Liver (tissue), 9 donors: ENCODE measurements around the gene ACSL3. TPM values are rescaled to one million over a fixed set of nuclear protein-coding genes. Genes with fewer than 3 reads are reported as not detected.

Experiments used
- DNase-seq: peaks from one replicate; pipeline ENCODE4 v3.0.0-alpha.2; 2017; ENCODE audit warnings: low spot score
- H3K27ac ChIP-seq, 2 donors: one replicate each; pipeline ENCODE4 v1.7.0; 2013; ENCODE audit warnings: inconsistent platforms in 2 of 2, low read length in 2 of 2, control low read depth in 1 of 2, low read depth in 1 of 2, mild to moderate bottlenecking in 1 of 2
- H3K27me3 ChIP-seq, 4 donors: one replicate each; pipeline versions ENCODE4 v1.6.1 to v1.7.0; 2013; ENCODE audit warnings: low read length in 3 of 4, inconsistent platforms in 1 of 4, mild to moderate bottlenecking in 1 of 4, moderate library complexity in 1 of 4; ENCODE audit not compliant: control insufficient read depth in 4 of 4, insufficient read depth in 4 of 4
- H3K36me3 ChIP-seq, 4 donors: one replicate each; pipeline versions ENCODE4 v1.6.1 to v1.7.0; 2013; ENCODE audit warnings: low read length in 3 of 4, mild to moderate bottlenecking in 3 of 4, low read depth in 1 of 4, moderate library complexity in 1 of 4; ENCODE audit not compliant: control insufficient read depth in 4 of 4, insufficient read depth in 3 of 4
- H3K4me1 ChIP-seq, 4 donors: one replicate each; pipeline versions ENCODE4 v1.6.1 to v1.7.0; 2013; ENCODE audit warnings: low read length in 3 of 4, mild to moderate bottlenecking in 3 of 4, moderate library complexity in 1 of 4; ENCODE audit not compliant: control insufficient read depth in 4 of 4, insufficient read depth in 4 of 4
- H3K4me3 ChIP-seq, 3 donors: one replicate each; pipeline versions ENCODE4 v1.6.1 to v1.7.0; 2013; ENCODE audit warnings: low read length in 3 of 3, control low read depth in 1 of 3, low read depth in 1 of 3, mild to moderate bottlenecking in 1 of 3
- H3K9ac ChIP-seq, 2 donors: one replicate each; pipeline ENCODE4 v1.7.0; 2013; ENCODE audit warnings: low read length in 2 of 2, mild to moderate bottlenecking in 2 of 2, moderate library complexity in 2 of 2, control low read depth in 1 of 2, low read depth in 1 of 2
- H3K9me3 ChIP-seq, 4 donors: one replicate each; pipeline versions ENCODE4 v1.6.1 to v1.7.0; 2013; ENCODE audit warnings: low read length in 3 of 4; ENCODE audit not compliant: control insufficient read depth in 4 of 4
- EGR1 ChIP-seq, 2 donors: IDR thresholded peaks; 2 replicates each; pipeline ENCODE4 v1.6.1; 2016 to 2018; ENCODE audit warnings: antibody characterized with exemption in 2 of 2, low read depth in 2 of 2
- FOXA1 ChIP-seq: IDR thresholded peaks from 2 replicates; pipeline ENCODE4 v1.6.1; 2016; ENCODE audit warnings: antibody characterized with exemption
- FOXA2 ChIP-seq: IDR thresholded peaks from 2 replicates; pipeline ENCODE4 v1.6.1; 2016; ENCODE audit warnings: antibody characterized with exemption
- GABPA ChIP-seq, 2 donors: IDR thresholded peaks in 1 of 2; conservative IDR thresholded peaks in 1 of 2; 2 replicates each; pipeline ENCODE4 v1.6.1; 2016; ENCODE audit warnings: antibody characterized with exemption in 2 of 2, mild to moderate bottlenecking in 1 of 2, moderate library complexity in 1 of 2
- HNF4A ChIP-seq, 2 donors: conservative IDR thresholded peaks; 2 replicates each; pipeline ENCODE4 v1.6.1; 2016; ENCODE audit warnings: antibody characterized with exemption in 2 of 2, mild to moderate bottlenecking in 2 of 2
- HNF4G ChIP-seq: IDR thresholded peaks from 2 replicates; pipeline ENCODE4 v1.6.1; 2016; ENCODE audit warnings: antibody characterized with exemption
- JUND ChIP-seq, 2 donors: IDR thresholded peaks; 2 replicates each; pipeline ENCODE4 v1.6.1; 2016; ENCODE audit warnings: antibody characterized with exemption in 2 of 2
- NR2F2 ChIP-seq: IDR thresholded peaks from 2 replicates; pipeline ENCODE4 v1.6.1; 2016; ENCODE audit warnings: antibody characterized with exemption
- RAD21 ChIP-seq, 2 donors: IDR thresholded peaks; 2 replicates each; pipeline ENCODE4 v1.6.1; 2016; ENCODE audit warnings: antibody characterized with exemption in 2 of 2, mild to moderate bottlenecking in 2 of 2
- REST ChIP-seq: IDR thresholded peaks from 2 replicates; pipeline ENCODE4 v1.6.1; 2016; ENCODE audit warnings: antibody characterized with exemption, mild to moderate bottlenecking
- RXRA ChIP-seq, 2 donors: IDR thresholded peaks; 2 replicates each; pipeline ENCODE4 v1.6.1; 2017 to 2018; ENCODE audit warnings: antibody characterized with exemption in 2 of 2, mild to moderate bottlenecking in 1 of 2
- SP1 ChIP-seq: IDR thresholded peaks from 2 replicates; pipeline ENCODE4 v1.6.1; 2018; ENCODE audit warnings: antibody characterized with exemption, mild to moderate bottlenecking
- TAF1 ChIP-seq: conservative IDR thresholded peaks from 2 replicates; pipeline ENCODE4 v1.6.1; 2016; ENCODE audit warnings: antibody characterized with exemption, mild to moderate bottlenecking
- YY1 ChIP-seq: IDR thresholded peaks from 2 replicates; pipeline ENCODE4 v1.6.1; 2016; ENCODE audit warnings: antibody characterized with exemption, mild to moderate bottlenecking
- WGBS: extraction: QIAGEN DNeasy Blood & Tissue Kit; methylation state at CpG from one replicate; pipeline ENCODE4 v1.1.7; 2013; 5-methylcytosine and 5-hydroxymethylcytosine counted together
- polyA plus RNA-seq, 2 donors: library from polyadenylated mRNA; stranded (reverse) in 1 of 2; unstranded in 1 of 2; fragments of 200-250 nt in 1 of 2; fragments of >200 nt in 1 of 2; fragmentation: Nextera tagmentation in 1 of 2; extraction: Ambion mirVana in 1 of 2; gene quantifications; one replicate each; pipeline versions ENCODE4 v1.2.1 to v1.2.3, GENCODE V29; 2013 to 2015
- total RNA-seq, 2 donors: library from RNA; depleted of rRNA; stranded (reverse); fragments of >200 nt; gene quantifications; one replicate each; pipeline ENCODE4 v1.2.3, GENCODE V29; 2014
- TF ChIP-seq, protein P1 (sequence below): IDR thresholded peaks from 2 replicates; pipeline ENCODE4 v1.6.1; 2016; ENCODE audit warnings: antibody characterized with exemption
- TF ChIP-seq, protein P2 (sequence below): IDR thresholded peaks from 2 replicates; pipeline ENCODE4 v1.6.1; 2016; ENCODE audit warnings: antibody characterized with exemption
- TF ChIP-seq, protein P3 (sequence below): IDR thresholded peaks from 2 replicates; pipeline ENCODE4 v1.6.1; 2016; ENCODE audit warnings: antibody characterized with exemption
- donor health status: healthy.
- donor health status: healthy.
- donor health status: healthy.
- donor health status: healthy.
- donor health status: healthy.

Gene ACSL3
- total and polyA plus RNA-seq, 4 donors, result 22.2 to 66.6 (median 43.3) TPM

DNA sequence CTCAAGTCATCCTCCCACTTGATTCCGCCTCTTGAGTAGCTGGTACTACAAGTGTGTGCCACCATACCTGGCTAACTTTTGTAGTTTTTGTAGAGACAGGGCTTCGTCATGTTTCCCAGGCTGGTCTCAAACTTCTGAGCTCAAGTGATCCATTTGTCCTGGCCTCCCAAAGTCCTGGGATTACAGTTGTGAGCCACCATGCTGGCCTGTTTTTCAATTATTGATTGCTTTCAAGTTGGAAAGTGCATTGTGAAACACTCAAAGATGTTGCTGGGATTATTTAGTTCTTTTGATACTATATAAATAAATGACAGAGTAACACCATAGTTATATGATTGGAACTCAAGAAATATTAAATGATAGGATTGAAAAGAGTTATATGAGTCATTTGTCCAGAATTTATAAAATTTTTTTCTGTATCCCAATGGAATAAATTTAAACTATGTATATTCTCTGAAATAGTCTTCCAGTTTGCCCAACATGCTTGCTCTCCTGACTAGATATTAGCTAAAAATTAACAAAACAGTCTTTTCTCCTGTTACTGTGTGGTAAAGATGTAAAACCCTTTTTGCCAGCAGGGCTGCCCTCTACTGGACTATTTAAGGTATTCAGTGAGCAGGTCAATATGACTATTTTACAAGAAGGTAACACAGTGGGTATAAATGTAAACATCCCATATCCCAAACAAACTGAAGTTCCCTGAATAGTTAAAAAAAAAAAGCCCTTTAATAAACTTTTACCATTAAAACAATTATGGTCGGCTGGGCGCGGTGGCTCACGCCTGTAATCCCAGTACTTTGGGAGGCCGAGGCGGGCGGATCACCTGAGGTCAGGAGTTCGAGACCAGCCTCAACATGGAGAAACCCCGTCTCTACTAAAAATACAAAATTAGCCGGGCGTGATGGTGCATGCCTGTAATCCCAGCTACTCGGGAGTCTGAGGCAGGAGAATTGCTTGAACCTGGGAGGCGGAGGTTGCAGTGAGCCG, 42.7 kb downstream of the ACSL3 start (continued):
- TF ChIP-seq, protein P1, sequence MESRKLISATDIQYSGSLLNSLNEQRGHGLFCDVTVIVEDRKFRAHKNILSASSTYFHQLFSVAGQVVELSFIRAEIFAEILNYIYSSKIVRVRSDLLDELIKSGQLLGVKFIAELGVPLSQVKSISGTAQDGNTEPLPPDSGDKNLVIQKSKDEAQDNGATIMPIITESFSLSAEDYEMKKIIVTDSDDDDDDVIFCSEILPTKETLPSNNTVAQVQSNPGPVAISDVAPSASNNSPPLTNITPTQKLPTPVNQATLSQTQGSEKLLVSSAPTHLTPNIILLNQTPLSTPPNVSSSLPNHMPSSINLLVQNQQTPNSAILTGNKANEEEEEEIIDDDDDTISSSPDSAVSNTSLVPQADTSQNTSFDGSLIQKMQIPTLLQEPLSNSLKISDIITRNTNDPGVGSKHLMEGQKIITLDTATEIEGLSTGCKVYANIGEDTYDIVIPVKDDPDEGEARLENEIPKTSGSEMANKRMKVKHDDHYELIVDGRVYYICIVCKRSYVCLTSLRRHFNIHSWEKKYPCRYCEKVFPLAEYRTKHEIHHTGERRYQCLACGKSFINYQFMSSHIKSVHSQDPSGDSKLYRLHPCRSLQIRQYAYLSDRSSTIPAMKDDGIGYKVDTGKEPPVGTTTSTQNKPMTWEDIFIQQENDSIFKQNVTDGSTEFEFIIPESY, result peak; percentile 9
- TF ChIP-seq TAF1 (no peak), RAD21 (IDR thresholded peaks at IDR 0.05) (peak; percentile 90 to 92), YY1 (peak; percentile 51)

- Histone ChIP-seq H3K9ac (no peak overlapping the region), H3K4me1 (peaks cover 0 to 22% (median 11%) of the 10 kb centered on the region in 4 donors), H3K36me3 (peaks cover 3 to 11% (median 6%) of the 10 kb centered on the region in 4 donors), H3K9me3 (no peaks in the 10 kb centered on the region), H3K4me3 (no peak overlapping the region), H3K27me3 (no peaks in the 10 kb centered on the region), H3K27ac (peak overlapping the region; percentile 25 to 27)
- TF ChIP-seq TAF1 (no peak), FOXA1 (no peak), RXRA (IDR thresholded peaks at IDR 0.05) (peak in 1 of 2 donors; percentile 41)
- TF ChIP-seq, protein P2, sequence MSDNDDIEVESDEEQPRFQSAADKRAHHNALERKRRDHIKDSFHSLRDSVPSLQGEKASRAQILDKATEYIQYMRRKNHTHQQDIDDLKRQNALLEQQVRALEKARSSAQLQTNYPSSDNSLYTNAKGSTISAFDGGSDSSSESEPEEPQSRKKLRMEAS, result no peak
- 87% methylated on average over 2 of the region's 2 CpGs for WGBS
- no peak for DNase-seq
Measured at GRCh38 chr2:222904557-222905258, 43.9 kb downstream of the ACSL3 start.

DNA sequence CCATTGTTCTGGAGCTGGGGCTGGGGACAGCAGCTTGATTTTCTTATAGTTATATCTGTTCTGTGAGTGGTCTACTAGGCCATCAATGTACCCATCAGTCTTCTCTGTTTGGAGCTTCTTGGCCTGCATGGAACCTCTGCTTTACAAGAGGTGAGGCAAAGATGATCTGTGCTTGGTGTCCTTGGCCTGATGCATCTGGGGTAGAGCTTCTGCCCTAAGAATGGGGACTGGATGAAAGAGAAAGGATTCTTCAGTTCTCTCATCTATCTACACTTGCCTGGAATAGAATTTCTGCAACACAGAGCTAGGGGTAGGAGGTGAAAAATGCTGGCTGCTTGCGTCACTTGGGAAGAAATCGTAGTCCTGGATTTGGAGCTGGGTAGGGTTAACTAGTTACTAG, 46.2 kb downstream of the ACSL3 start:
- DNase-seq, result no peak
- Histone ChIP-seq H3K4me3 (no peak overlapping the region), H3K9ac (no peak overlapping the region), H3K36me3 (peaks cover 3 to 18% (median 8%) of the 10 kb centered on the region in 4 donors), H3K27me3 (no peaks in the 10 kb centered on the region), H3K4me1 (peaks cover 0 to 18% (median 11%) of the 10 kb centered on the region in 4 donors), H3K9me3 (no peaks in the 10 kb centered on the region), H3K27ac (no peak overlapping the region)
- 97% methylated on average over 2 of the region's 2 CpGs for WGBS
- TF ChIP-seq RAD21 (IDR thresholded peaks at IDR 0.05) (no peak), NR2F2 (no peak), JUND (IDR thresholded peaks at IDR 0.05) (no peak), RXRA (IDR thresholded peaks at IDR 0.05) (no peak), GABPA (IDR thresholded peaks at IDR 0.05 in 1 of 2, conservative IDR thresholded peaks at IDR 0.05 in 1 of 2) (no peak), EGR1 (IDR thresholded peaks at IDR 0.05; ENCODE audit: low read depth in 2 of 2) (no peak), TAF1 (no peak), FOXA2 (no peak), YY1 (no peak), HNF4A (conservative IDR thresholded peaks at IDR 0.05) (no peak), HNF4G (no peak), REST (no peak), SP1 (no peak)
- TF ChIP-seq, protein P2, result no peak
- TF ChIP-seq, protein P3, sequence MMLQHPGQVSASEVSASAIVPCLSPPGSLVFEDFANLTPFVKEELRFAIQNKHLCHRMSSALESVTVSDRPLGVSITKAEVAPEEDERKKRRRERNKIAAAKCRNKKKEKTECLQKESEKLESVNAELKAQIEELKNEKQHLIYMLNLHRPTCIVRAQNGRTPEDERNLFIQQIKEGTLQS, result no peak
- TF ChIP-seq, protein P1, result no peak
